HPDE6-E6E7 (cell line): ENCODE measurements around the gene ZBTB21.

Experiments used
- DNase-seq: peaks from one replicate; pipeline ENCODE4 v3.0.0; 2011; ENCODE audit warnings: missing footprints; ENCODE audit errors: extremely low spot score

ZBTB21 gene

GRCh38 chr21:41992576-41992975 is 17.6 kb downstream of the ZBTB21 start:
- no peak for DNase-seq

- DNase-seq, result no peak
Observed at GRCh38 chr21:41991659-41992058, 18.5 kb downstream of the ZBTB21 start.

DNA sequence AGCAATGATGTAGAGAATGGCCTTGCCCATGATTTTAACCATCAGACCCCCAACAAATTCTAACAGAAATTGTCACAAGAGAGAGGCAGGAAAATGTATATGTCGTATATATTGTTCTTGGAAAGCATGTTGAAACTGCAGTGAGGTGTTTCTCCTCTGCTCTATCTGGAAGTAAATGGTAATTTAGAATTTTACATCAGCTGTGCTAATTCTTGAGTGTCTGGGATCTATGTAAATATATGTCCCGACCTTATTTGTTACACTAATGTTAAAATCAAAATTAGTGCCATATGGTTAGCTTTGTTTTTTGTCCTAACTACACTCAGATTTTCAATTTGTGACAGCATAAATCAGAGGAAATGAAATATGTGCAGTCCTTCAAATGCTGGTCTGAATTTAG is 20.5 kb downstream of the ZBTB21 start:
- DNase-seq, result no peak

- no peak for DNase-seq
Observed at GRCh38 chr21:41987310-41987709, 22.9 kb downstream of the ZBTB21 start.

DNA sequence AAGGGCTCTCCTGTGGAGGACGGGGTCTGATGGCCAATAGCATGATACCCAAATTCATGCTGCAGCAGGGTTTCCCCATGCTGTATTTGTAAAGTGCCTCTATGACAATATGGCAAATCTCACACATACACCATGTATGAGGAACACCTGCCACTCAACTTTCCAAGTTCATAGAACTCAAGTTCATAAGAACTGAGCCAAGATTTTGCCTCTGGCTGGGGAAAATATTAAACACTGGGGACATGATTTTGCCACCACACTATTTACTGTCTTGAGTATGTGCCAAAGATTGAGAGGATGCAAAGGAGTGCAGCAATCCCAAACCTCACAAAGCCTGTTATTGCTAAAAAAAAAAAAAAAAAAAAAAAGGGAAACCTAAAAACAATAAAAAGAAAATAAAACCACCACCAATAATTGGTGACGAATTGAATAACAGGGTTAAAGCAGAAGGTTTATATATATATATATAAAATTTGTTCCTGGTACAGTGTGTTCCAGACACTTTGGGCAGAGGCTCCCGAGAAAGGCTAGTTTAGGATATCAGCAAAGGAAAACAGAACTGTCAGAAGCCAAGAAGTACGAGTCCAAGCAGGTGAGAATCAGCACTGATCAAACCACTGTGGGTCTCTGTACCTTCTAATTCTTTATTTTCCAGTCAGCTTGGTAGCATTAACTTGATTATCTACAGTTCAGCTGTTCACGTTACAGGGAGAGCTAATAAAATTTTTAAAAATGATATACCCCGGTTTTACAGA is 24.3 kb downstream of the ZBTB21 start:
- DNase-seq, result no peak

GRCh38 chr21:41983229-41983628 is 26.9 kb downstream of the ZBTB21 start:
- DNase-seq, result no peak

DNA sequence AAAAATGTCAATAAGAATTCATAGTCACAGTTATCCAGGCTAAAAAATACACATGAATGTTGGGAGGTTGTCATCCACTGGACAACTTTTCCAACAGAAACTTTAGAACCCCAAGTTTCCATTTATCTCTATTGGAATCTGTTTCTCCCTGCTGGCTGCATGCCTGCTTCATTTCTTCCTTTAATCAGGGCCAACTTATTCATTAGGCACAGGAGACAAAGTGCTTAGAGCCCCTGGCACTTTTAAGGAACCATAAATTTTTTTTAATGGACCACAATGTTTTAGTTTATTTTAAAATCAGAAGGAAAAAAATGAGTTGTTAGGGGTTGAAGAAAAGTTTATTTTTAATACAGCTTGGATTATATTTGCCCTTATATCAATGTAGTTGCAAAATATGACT is 29.6 kb downstream of the ZBTB21 start:
- DNase-seq, result no peak

DNA sequence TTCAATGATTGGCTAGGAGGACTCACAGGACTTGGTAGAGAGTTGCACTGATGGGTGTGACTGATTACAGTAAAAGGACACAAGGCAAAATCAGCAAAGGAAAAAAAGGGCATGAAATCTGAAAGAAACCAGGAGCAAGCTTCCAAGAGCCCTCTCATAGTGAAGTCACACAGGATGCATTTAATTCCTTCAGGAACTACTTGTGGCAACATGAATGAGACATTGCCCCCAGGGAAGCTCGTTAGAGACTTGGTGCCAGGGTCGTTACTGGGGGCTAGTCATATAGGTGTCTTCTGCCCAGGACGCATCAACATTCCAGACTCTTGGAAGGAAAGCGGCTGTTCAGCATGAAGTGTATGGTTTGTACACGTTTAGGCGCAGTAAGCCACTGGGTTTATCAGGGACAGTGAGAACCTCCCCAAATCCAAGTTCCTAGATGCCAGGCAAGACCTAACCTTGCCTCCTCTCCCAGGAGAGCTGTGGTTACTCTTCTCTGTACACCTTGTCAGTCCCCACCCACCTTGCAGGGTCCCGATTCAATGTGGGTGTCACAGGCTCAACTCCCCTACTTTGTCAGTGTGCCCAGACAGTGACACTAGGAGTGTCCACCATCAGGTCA is 30.3 kb downstream of the ZBTB21 start:
- DNase-seq, result no peak

- DNase-seq, result no peak
Observed at GRCh38 chr21:41979335-41979734, 30.8 kb downstream of the ZBTB21 start.

DNA sequence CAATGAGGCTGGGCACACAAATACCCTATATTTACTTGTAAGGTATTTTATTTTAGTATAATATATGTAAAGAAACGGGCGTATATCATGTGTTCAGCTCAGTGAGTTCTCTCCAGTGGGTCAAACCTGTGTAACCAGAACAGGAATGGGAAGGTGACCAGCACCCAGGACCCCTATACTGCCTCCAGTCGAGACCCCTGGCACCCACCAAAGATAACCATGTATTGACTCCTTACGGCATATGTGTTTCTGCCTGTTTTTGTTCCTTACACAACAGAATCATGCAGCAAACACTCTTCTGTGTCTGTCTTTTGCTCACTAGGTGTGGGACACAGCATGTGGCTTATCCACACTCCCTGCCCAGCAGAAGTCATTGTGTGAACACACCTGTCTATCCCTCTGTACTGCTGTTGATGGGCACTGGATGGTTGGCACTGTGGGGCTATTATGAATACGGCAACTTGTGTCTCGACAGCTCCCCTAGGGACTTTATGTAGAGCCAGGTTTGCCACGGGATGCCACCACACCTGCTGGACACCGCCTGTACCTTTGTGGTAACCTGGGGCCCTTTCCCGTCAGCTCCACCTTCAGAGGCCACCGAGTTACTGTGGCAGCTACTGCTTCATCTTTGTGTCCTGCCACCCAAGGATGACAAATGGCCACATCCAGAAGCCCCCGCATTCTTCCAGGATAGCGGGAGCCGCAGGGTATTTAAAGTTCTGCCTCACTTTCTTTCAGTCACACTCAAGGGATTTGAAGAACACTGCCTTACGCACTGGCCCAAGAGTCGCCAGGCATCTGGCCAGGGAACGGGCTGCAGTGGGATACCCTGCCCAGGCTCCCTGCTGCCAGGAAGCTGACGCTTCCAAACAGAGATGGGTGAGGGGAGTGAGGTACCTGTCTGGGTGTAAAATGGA is 32.9 kb downstream of the ZBTB21 start:
- no peak for DNase-seq

- no peak for DNase-seq
Observed at GRCh38 chr21:41976611-41977010, 33.5 kb downstream of the ZBTB21 start.

- no peak for DNase-seq
Observed at GRCh38 chr21:41975391-41976272, 34.5 kb downstream of the ZBTB21 start.

DNA sequence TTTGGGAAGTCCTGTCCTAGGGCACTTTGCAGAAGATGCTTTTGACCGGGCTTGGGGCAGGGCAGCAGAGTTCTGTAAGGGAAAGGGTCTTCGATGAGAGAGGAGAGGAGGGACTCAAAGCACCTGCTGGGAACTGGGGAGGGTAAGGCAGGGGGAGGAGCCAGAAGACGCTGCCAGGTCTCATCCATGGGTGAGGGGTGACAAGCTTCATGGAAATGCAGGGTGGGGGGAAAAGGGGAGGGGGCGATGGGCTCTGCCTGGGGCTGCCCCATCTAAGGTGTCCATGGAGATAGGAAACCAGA is 35.5 kb downstream of the ZBTB21 start:
- no peak for DNase-seq

DNA sequence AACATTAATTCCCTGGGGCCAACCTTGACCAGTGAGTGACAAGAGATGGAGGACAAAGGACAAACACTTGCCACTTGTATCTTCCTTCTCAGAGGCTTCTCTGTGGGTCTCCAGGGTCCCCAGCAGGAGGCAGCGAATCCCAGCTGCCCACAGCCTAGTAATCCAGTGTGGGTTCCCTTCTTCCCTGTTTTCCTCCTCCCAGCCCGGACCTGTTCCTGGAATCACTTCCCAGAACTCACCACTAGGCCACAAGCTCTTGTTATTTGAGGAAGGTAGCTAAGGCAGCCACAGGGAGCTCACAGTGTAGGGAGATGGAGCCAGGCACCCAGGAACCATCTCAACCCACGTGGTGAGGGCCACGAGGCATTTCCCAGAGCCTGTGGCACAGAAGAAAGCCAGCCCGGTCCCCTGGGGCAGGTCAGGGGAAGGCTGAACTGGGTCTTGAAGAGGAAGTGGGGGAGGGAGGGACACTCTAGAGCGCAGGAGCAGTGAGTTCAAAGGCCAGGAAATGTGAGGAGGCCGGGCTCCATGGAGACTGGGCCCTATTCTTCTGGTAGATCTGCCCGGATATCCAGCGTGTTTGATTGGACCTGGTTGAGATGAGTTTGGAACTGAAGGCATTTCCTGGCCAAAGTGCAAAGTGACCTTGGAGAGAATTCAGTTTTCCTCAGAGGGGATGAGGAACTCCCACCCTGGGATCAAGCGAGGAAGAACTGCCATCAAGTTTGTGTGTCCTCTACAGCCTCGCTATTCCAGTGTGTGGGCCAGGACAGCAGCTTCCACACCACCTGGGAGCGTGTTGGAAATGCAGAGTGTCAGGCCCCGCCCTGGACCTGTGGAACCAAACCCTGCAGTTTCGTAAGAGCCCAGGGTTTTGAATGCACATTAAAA is 36.1 kb downstream of the ZBTB21 start:
- DNase-seq, result no peak

DNA sequence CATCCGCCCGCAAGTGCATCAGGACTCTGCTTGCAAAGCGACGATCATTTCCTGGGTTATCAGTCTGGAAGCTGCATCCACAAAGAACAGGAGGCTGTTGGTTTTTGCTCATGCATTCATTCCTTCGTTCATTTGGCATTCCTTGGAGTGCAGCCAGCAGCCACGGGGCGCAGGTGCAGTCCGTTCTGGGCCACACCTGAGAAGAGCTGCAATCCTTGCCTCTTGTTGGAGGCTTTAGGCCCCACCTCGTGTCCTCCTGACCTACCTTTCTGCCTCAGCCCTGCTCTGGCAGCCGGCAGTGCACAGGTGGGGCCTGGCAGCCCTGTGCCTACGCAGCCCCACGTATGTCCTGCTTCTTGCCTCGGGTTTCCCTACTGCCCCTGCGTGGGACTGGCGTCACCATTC is 36.7 kb downstream of the ZBTB21 start:
- DNase-seq, result no peak

GRCh38 chr21:41972511-41973205 is 37.5 kb downstream of the ZBTB21 start:
- no peak for DNase-seq

DNA sequence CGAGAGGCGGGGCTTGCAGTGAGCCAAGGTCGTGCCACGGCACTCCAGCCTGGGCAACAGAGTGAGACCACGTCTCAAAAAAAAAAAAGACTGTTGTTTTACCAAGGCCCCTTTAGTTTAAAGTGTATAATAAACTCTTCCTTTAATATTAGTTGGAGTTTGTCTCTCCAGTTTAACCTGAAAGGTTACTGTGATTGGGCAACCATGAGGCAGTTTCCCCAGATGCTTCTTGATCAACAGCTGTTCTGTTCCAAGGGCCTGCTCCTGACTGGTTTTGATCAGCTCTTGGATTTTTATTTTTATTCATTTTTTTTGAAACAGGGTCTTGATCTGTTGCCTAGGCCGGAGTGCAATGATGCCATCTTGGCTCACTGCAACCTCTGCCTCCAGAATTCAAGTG is 38.3 kb downstream of the ZBTB21 start:
- no peak for DNase-seq

- no peak for DNase-seq
Observed at GRCh38 chr21:41970751-41971653, 39.2 kb downstream of the ZBTB21 start.

- DNase-seq, result no peak
Observed at GRCh38 chr21:41970106-41970391, 40.1 kb downstream of the ZBTB21 start.
